Mesodermal cell (in vitro differentiated cells): ENCODE results near the gene PER1.
A peak's percentile ranks its signal among the peaks of the same experiment; 100 is the strongest.
"Not testable (repeated sequence)": the region's sequence is repeated elsewhere in the genome, so short reads cannot be mapped to it uniquely, and the experiment has no call there.

Experiments
- H3K27ac ChIP-seq: 2 replicates; pipeline ENCODE4 v1.7.0; 2013; ENCODE audit warnings: mild to moderate bottlenecking, low read depth, low read length, moderate library complexity; ENCODE audit not compliant: severe bottlenecking
- H3K36me3 ChIP-seq: 2 replicates; pipeline ENCODE4 v1.7.1; 2013; ENCODE audit warnings: mild to moderate bottlenecking, low read length, moderate library complexity; ENCODE audit not compliant: control insufficient read depth, insufficient read depth
- H3K4me1 ChIP-seq: one replicate; pipeline ENCODE4 v1.7.1; 2013; ENCODE audit warnings: mild to moderate bottlenecking, low read length; ENCODE audit not compliant: insufficient read depth, control insufficient read depth, poor library complexity, severe bottlenecking
- H3K4me3 ChIP-seq: 2 replicates; pipeline ENCODE4 v1.7.0; 2013; ENCODE audit warnings: low read length, control low read depth, mild to moderate bottlenecking; ENCODE audit not compliant: insufficient read depth, poor library complexity, severe bottlenecking; ENCODE audit errors: extremely low read depth
- H3K9me3 ChIP-seq: 2 replicates; pipeline ENCODE4 v1.7.1; 2013; ENCODE audit warnings: mild to moderate bottlenecking, low read length, moderate library complexity; ENCODE audit not compliant: control insufficient read depth
- WGBS, 2 experiments: methylation state at CpG; one replicate each; pipeline ENCODE4 v1.1.5; 2013; ENCODE audit warnings: missing lambda C conversion rate in 2 of 2; ENCODE audit not compliant: insufficient coverage in 2 of 2; 5-methylcytosine and 5-hydroxymethylcytosine counted together

PER1 gene

DNA sequence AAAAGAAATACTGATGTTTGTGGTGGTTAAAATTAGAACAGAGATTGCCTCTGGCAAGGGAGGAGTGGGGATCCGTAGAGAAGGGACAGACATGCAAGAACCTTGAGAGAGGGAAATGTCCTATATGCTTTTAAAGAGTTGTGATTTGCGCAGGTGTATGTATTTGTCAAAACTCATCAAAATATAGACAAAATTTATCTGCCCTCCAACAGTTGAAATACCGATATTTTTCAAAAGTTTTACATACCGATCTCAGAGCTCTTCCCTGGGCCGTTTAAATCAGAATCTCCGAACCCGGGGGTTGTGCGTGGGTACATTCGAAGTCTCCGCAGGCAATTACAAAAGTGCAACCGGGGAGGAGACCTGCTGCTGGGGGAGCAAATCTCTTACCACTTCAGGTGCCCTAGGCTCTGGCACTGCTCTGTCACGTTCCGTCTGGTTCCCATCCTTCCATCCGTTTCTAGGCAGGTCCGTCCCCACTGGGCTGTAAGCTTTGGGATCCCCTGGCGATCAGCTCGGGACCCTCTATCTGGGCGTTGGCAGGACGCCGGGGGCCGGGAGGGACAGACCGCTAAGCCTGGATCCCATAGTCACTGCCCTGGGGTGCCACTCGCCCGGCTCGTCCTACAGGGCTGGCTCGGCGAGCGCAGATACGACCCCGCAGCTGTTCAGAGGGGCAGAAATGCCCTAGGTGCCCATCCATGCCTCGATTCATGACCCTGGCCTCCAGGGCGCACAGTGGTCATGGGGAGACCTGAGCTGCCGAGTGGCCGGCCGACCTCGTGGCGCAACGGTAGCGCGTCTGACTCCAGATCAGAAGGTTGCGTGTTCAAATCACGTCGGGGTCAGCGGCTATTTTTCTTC, 33.6 kb upstream of the PER1 start:
- Histone ChIP-seq H3K27ac (peak overlapping the region; percentile 88), H3K36me3 (no peaks in the 10 kb centered on the region), H3K4me3 (peak overlapping the region; percentile 85), H3K4me1 (peaks cover 15% of the 10 kb centered on the region), H3K9me3 (no peaks in the 10 kb centered on the region)
- WGBS, 2 experiments: 2% methylated on average over 29 to 42 of the region's 44 CpGs

DNA sequence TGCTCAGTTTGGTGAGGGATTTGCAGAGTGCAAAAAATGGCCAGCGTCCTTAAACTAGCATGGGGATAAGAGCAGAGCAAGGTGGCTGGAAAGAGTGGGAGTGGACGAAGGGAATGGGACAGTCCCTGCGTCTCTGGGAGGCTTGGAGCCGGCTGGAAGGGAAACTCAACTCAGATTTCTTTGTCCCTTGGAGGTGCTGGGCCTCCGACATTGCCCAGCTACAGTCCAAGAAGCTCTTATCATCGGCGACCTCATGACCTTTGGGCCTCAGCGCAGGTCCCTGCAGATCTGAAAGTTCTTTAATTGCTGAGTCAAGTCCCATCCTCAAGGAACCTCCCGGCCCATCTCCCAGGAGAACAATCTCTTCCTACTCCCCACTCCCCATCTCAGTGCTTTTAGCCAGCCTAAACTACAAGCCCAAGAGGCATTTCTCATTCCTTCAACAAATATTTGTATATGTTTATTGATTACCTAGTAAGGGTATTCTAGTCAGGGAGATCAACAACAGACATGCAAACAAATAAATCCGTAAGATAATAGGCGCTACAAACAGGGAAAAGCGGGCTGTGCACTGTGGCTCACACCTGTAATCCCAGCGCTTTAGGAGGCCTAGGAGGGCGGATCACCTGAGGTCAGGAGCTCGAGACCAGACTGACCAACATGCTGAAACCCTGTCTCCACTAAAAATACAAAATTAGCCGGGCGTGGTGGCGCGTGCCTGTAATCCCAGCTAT, 25.0 kb upstream of the PER1 start:
- Histone ChIP-seq H3K4me1 (no peaks in the 10 kb centered on the region), H3K4me3 (peak overlapping the region; percentile 57), H3K27ac (peak overlapping the region; percentile 79), H3K36me3 (no peaks in the 10 kb centered on the region), H3K9me3 (no peaks in the 10 kb centered on the region)
- WGBS, 2 experiments: 73 to 82% methylated on average over 14 to 17 of the region's 19 CpGs

DNA sequence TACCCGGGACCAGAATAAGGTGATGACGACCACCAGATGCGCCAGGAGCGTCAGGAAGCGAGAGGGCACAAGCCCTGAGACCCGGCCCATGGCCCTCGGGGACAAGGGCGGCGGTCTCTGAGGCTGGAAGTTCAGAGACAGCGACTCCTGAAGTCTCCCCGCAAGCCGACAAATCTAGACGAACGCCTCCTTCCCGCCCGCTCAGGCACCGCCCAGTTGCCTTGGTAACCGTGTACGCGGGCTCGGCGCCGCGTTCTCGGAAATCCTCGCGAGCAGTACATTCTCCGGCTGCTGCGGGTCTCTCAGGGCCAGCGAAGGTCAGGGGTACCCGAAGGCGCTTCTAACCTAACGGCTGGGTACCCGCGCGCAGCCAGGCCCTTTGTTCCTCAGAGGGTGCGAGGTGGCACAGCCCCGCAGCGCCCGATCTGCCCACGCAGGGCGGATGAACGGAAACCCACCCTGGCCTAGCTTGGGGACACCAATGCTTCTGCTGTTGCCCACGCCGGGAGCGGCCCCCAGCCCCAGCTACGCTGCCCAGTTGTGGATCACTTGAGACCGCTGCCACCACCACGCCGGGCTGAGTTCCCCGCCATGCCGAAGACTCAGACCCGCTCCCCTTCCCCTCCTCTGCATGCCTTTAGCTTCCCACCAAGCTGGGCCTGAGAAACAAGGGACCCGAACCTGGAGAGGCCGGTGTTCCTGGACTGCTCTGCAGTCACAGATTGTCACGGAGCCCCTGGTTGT, 24.2 kb upstream of the PER1 start, which contains the start of gene TMEM107:
TSS of gene TMEM107 (minus strand) at position 184 of the 744 bp plus-strand sequence. CDS start at position 90, 94 bp downstream.
- peak within 1 kb of the TSS; percentile 79 for H3K27ac ChIP-seq
- H3K4me3 ChIP-seq: peak within 1 kb of the TSS; percentile 57
- no peaks in the 10 kb centered on the region for H3K36me3 ChIP-seq
- H3K9me3 ChIP-seq: no peaks in the 10 kb centered on the region
- no peaks in the 10 kb centered on the region for H3K4me1 ChIP-seq
- WGBS, 2 experiments: 5 to 7% methylated on average over 51 to 55 of the region's 56 CpGs

DNA sequence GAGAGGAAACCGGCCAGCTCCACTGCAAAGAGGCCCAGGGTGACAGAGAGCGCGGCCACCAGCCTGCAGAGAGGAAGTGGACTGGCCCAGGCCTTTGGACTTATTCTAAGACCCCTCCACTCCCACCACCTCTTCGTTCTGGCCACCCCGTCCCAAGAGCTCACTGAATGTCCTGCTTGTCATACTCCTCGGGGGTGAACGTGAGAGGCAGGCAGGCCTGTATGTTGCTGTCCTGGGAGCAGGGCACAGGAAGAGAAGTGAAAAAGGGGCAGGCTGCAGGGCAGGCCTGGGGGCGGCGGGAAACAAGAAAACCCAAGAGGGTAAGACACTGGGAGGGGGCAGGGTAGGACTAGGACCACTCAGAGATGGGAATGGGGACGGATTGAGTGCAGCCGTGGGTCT, 23.6 kb upstream of the PER1 start:
- H3K4me1 ChIP-seq: no peaks in the 10 kb centered on the region
- peak overlapping the region; percentile 79 for H3K27ac ChIP-seq
- H3K36me3 ChIP-seq: no peaks in the 10 kb centered on the region
- H3K9me3 ChIP-seq: no peaks in the 10 kb centered on the region
- WGBS, 2 experiments: 11 to 33% methylated on average over 5 to 11 of the region's 11 CpGs
- H3K4me3 ChIP-seq: peak overlapping the region; percentile 57

DNA sequence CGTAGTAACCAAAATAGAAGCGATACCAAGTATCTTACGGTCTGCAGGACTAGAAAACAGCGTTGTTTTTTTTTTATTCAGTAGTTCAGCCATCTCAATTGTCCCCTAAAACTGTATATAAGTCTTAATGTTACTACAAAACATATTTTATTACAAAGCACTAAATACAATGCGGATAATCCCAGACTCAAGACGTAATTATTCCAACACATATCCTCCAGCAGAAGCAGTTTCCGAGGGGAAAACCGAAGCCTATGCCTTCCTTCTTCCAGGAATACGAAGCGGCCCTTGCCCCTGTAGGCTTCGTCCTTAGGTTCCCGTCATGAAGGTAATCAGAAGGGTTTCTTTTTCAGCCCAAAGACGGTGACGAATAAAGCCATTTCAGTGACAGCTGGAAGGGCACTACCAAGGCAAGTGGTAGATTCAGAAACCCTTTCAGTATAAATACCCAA, 21.7 kb upstream of the PER1 start:
- Histone ChIP-seq H3K36me3 (no peaks in the 10 kb centered on the region), H3K27ac (peak overlapping the region; percentile 94), H3K9me3 (no peaks in the 10 kb centered on the region), H3K4me3 (peak overlapping the region; percentile 37), H3K4me1 (no peaks in the 10 kb centered on the region)
- WGBS, 2 experiments: 5 to 8% methylated on average over 9 to 11 of the region's 14 CpGs

DNA sequence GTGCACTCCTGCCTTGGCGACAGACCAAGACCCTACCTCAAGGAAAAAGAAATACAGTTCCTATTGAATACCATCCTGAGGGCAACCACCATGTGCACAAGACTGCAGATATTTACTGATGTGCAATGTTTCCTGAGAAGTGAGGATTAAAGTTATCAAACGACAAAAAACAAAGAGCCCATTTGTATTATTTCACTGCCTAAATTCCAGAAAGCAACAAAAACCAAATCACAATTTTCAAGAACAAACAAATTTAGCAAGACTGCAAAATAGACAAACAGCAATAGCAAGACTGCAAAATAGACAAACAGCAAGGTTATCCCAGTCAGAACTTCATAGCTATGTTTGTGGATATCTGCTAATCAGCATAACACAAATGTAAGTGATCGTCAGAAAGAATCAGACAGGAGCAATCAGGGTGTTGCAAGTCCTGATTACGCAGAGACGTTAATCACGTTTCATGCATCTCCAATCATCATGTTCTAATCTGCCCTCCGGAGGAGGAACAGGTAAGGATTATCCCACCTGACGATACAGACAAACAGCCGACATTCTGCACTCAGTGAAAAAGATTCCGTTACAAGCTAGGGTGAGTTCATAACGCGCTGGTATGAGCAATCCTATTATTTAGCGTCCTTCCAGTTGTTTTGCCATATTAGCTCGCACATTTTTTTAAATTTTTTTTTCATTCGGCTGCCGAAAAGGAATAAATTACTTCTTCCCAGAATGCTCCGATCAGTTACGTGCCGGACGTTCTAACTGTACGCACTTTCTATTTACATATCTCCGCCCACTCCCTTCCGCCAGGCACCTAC, 21.1 kb upstream of the PER1 start:
- Histone ChIP-seq H3K4me1 (no peaks in the 10 kb centered on the region), H3K9me3 (no peaks in the 10 kb centered on the region), H3K36me3 (no peaks in the 10 kb centered on the region), H3K4me3 (peak overlapping the region; percentile 37), H3K27ac (peak overlapping the region; percentile 94)
- 0 to 2% methylated on average over 20 to 21 of the region's 23 CpGs for WGBS, 2 experiments

DNA sequence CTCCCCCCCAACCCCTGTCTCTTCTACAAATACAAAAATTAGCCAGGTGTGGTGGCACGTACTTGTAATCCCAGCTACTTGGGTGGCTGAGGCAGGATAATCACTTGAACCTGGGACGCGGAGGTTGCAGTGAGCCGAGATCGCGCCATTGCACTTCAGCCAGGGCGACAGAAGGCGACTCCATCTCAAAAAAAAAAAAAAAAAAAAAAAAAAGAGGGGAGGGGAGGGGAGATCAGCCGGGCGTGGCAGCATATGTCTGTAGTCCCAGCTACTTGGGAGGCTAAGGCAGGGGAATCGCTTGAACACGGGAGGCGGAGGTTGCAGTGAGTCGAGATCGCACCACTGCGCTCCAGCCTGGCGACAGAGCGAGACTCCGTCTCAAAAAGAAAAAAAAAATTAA, 18.0 kb upstream of the PER1 start:
- not testable (repeated sequence) for H3K4me1 ChIP-seq, H3K9me3 ChIP-seq, H3K36me3 ChIP-seq, H3K27ac ChIP-seq, H3K4me3 ChIP-seq
- 88 to 96% methylated on average over 5 to 10 of the region's 19 CpGs for WGBS, 2 experiments

DNA sequence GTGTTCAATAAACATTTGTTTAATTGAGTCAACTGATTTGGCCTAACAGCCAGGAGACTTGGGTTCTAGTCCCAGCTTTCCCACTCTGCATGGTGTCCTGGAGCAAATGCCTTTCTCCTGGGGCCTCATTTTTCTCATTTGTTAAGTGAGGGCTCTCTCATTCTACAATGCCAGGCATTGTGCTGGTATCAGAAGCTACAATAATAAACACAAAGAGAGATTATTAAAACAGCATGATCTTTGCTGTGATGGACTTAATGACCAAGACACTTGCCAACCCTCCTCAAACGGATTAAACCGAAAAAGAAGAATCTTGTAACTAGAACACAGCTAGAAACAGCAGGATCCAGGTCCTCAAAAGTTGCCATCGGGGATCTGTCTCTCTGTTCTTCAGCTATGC, 15.3 kb upstream of the PER1 start:
- 88 to 93% methylated on average over 3 of the region's 3 CpGs for WGBS, 2 experiments
- Histone ChIP-seq H3K36me3 (no peaks in the 10 kb centered on the region), H3K4me1 (peaks cover 20% of the 10 kb centered on the region), H3K9me3 (no peaks in the 10 kb centered on the region), H3K27ac (no peak overlapping the region), H3K4me3 (no peak overlapping the region)

DNA sequence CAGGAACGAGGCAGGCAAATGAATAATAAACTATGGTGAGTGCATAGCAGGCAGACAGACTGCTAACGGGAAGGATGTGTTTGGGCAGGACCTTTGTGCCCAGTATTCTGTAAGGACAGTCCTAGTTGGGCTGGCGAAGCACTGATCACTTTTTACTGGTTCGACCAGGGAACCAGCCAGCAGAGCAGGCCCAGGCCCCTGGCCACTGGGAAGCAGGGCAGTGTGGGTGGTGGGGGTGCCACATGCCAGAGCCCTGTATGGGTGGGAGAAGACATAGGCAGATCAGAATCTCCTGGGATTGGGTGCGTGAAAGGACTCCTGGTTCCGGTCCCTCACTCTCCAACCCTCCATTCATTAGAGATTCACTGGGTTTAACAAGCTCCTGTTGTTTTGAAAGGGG, 14.5 kb upstream of the PER1 start:
- 88 to 97% methylated on average over 4 of the region's 6 CpGs for WGBS, 2 experiments
- peaks cover 1% of the 10 kb centered on the region for H3K36me3 ChIP-seq
- no peaks in the 10 kb centered on the region for H3K9me3 ChIP-seq
- no peak overlapping the region for H3K27ac ChIP-seq
- no peak overlapping the region for H3K4me3 ChIP-seq
- H3K4me1 ChIP-seq: peaks cover 22% of the 10 kb centered on the region

DNA sequence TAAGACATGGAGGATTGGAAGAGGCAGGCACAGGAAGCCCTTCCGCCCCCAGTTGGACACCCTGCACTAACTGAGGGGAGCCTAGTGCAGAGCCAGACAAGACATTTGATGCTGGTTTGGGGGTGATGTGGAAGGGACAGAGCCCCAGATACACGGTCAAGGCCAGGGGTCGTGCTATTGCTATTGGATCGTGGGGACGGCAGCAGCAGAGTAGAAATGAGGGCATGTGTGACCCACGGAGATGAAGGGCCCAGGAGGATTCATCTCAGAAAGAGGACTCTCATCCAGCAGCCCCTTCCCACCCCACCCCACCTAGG, 12.6 kb upstream of the PER1 start:
- Histone ChIP-seq H3K9me3 (no peaks in the 10 kb centered on the region), H3K36me3 (peaks cover 17% of the 10 kb centered on the region), H3K4me1 (peaks cover 34% of the 10 kb centered on the region), H3K4me3 (no peak overlapping the region), H3K27ac (no peak overlapping the region)
- WGBS, 2 experiments: 53 to 87% methylated on average over 2 to 5 of the region's 6 CpGs
